ENCODE data around the gene ROBO2. TPM values are rescaled to one million over a fixed set of nuclear protein-coding genes. Genes with fewer than 3 reads are reported as not detected.

The ROBO2 gene
- polyA plus RNA-seq, 1 of the 3 experiments (the other 2 are of a cell fraction): not detected

DNA sequence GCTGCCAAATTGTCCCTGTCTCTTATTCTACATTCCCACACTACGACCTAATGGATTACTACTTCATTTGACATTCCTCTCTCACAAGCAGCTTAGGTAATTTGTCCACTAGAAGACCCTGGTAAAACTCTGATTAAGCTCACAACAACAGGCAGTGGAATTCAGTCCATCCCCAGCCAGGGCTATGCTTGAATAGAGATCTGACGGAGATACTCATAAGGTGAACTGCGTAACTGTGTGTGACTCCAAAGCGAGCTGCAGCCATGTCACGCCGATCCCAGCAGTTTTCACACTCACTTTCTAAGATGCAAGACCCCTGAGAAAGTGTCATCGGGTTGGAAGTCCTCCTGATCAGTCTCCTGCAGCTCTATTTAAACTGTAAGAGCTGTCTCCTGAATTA lies 25.7 kb upstream of the ROBO2 start:
- H4K20me1 ChIP-seq (ENCODE audit: insufficient read depth): no peaks in the 10 kb centered on the region
- DNase-seq: no peak
- CTCF ChIA-PET: interaction anchor here (0.8 to 1.1 kb wide), 3 partner anchors 11 to 260 kb away, joined by 3 to 4 read pairs (median 4); no protein-coding TSS in a partner anchor
- no peak overlapping the region for H3K4me3 ChIP-seq (ENCODE audit: low read depth in 2 of 2, low read length in 1 of 2)
- H2AFZ ChIP-seq (ENCODE audit: low read depth): no peak overlapping the region
- H3K9me2 ChIP-seq: no peaks in the 10 kb centered on the region
- POLR2A ChIA-PET: no interaction called here
- no peaks in the 10 kb centered on the region for H3K4me1 ChIP-seq (ENCODE audit: control insufficient read depth in 1 of 2, insufficient read depth in 2 of 2, low read depth in 1 of 2, low read length in 1 of 2)
- H3K27ac ChIP-seq (ENCODE audit: low read depth in 2 of 2, low read length in 1 of 2): no peak overlapping the region
- H3K9me3 ChIP-seq: no peaks in the 10 kb centered on the region
- no peak for TF ChIP-seq RCOR1 (IDR thresholded peaks at IDR 0.05; ENCODE audit: low read length)
- no peak for TF ChIP-seq MEF2A (IDR thresholded peaks at IDR 0.05; ENCODE audit: borderline replicate concordance, low read depth)
- TF ChIP-seq TCF12 (IDR thresholded peaks at IDR 0.05): no peak
- TF ChIP-seq ELF1 (IDR thresholded peaks at IDR 0.05): no peak
- no peak for TF ChIP-seq YY1 (IDR thresholded peaks at IDR 0.05; ENCODE audit: low read depth)
- TF ChIP-seq, protein P1, sequence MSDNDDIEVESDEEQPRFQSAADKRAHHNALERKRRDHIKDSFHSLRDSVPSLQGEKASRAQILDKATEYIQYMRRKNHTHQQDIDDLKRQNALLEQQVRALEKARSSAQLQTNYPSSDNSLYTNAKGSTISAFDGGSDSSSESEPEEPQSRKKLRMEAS (IDR thresholded peaks at IDR 0.05; ENCODE audit: low read depth): no peak
- no peak for TF ChIP-seq TEAD4 (IDR thresholded peaks at IDR 0.05; ENCODE audit: borderline replicate concordance, insufficient read depth)
- TF ChIP-seq NRF1 (IDR thresholded peaks at IDR 0.05; ENCODE audit: low read depth, low read length): no peak
- TF ChIP-seq, protein P2, sequence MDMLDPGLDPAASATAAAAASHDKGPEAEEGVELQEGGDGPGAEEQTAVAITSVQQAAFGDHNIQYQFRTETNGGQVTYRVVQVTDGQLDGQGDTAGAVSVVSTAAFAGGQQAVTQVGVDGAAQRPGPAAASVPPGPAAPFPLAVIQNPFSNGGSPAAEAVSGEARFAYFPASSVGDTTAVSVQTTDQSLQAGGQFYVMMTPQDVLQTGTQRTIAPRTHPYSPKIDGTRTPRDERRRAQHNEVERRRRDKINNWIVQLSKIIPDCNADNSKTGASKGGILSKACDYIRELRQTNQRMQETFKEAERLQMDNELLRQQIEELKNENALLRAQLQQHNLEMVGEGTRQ (IDR thresholded peaks at IDR 0.05; ENCODE audit: borderline replicate concordance, low read depth, low read length): no peak
- no peak for TF ChIP-seq FOSL2 (IDR thresholded peaks at IDR 0.05; ENCODE audit: borderline replicate concordance, low read depth)
- TF ChIP-seq NFIC (IDR thresholded peaks at IDR 0.05; ENCODE audit: borderline replicate concordance): no peak
- no peak for TF ChIP-seq JUND (IDR thresholded peaks at IDR 0.05)
- TF ChIP-seq POLR2AphosphoS5 (IDR thresholded peaks at IDR 0.05; ENCODE audit: low read depth, low read length): no peak
- TF ChIP-seq CHD2 (IDR thresholded peaks at IDR 0.05; ENCODE audit: low read length, partially characterized antibody): no peak
- TF ChIP-seq TAF1 (IDR thresholded peaks at IDR 0.05; ENCODE audit: borderline replicate concordance, low read depth, low read length): no peak
- TF ChIP-seq, protein P3, sequence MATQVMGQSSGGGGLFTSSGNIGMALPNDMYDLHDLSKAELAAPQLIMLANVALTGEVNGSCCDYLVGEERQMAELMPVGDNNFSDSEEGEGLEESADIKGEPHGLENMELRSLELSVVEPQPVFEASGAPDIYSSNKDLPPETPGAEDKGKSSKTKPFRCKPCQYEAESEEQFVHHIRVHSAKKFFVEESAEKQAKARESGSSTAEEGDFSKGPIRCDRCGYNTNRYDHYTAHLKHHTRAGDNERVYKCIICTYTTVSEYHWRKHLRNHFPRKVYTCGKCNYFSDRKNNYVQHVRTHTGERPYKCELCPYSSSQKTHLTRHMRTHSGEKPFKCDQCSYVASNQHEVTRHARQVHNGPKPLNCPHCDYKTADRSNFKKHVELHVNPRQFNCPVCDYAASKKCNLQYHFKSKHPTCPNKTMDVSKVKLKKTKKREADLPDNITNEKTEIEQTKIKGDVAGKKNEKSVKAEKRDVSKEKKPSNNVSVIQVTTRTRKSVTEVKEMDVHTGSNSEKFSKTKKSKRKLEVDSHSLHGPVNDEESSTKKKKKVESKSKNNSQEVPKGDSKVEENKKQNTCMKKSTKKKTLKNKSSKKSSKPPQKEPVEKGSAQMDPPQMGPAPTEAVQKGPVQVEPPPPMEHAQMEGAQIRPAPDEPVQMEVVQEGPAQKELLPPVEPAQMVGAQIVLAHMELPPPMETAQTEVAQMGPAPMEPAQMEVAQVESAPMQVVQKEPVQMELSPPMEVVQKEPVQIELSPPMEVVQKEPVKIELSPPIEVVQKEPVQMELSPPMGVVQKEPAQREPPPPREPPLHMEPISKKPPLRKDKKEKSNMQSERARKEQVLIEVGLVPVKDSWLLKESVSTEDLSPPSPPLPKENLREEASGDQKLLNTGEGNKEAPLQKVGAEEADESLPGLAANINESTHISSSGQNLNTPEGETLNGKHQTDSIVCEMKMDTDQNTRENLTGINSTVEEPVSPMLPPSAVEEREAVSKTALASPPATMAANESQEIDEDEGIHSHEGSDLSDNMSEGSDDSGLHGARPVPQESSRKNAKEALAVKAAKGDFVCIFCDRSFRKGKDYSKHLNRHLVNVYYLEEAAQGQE (IDR thresholded peaks at IDR 0.05; ENCODE audit: low read depth, low read length): no peak
- TF ChIP-seq, protein P4, sequence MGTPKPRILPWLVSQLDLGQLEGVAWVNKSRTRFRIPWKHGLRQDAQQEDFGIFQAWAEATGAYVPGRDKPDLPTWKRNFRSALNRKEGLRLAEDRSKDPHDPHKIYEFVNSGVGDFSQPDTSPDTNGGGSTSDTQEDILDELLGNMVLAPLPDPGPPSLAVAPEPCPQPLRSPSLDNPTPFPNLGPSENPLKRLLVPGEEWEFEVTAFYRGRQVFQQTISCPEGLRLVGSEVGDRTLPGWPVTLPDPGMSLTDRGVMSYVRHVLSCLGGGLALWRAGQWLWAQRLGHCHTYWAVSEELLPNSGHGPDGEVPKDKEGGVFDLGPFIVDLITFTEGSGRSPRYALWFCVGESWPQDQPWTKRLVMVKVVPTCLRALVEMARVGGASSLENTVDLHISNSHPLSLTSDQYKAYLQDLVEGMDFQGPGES (IDR thresholded peaks at IDR 0.05; ENCODE audit: low read depth, low read length): no peak
- no peak for TF ChIP-seq MXI1 (IDR thresholded peaks at IDR 0.05; ENCODE audit: low read depth, low read length)
- no peak overlapping the region for H3K9ac ChIP-seq
- H3K27me3 ChIP-seq (ENCODE audit: insufficient read depth): no peaks in the 10 kb centered on the region
- H3K36me3 ChIP-seq (replicated peaks in 1 of 2; ENCODE audit: control insufficient read depth in 1 of 2, insufficient read depth in 2 of 2, low read length in 1 of 2): no peaks in the 10 kb centered on the region
- H3F3A ChIP-seq (replicated peaks; ENCODE audit: insufficient read depth): no peaks in the 10 kb centered on the region
- WGBS (ENCODE audit: low lambda C conversion rate): 64% methylated on average over 7 of the region's 7 CpGs
- H3K79me2 ChIP-seq (ENCODE audit: insufficient read depth): no peaks in the 10 kb centered on the region
- no peak overlapping the region for H3K4me2 ChIP-seq

Measured in SK-N-SH (cell line).